DND-41 (cell line): Measurements from ENCODE around the gene OTOP3.

Experiments
- CTCF ChIP-seq: IDR thresholded peaks from 2 replicates; pipeline ENCODE4 v1.5.1; 2012; ENCODE audit warnings: borderline replicate concordance, low read length, moderate library complexity, mild to moderate bottlenecking; ENCODE audit not compliant: poor library complexity, severe bottlenecking; ENCODE audit errors: extremely low read depth
- EZH2 ChIP-seq: IDR thresholded peaks from 3 replicates; pipeline ENCODE4 v1.6.1; 2012; ENCODE audit warnings: borderline replicate concordance, low read depth, mild to moderate bottlenecking, moderate library complexity, low read length, inconsistent platforms; ENCODE audit not compliant: severe bottlenecking

- TF ChIP-seq CTCF (no peak), EZH2 (peak; percentile 59)
Observed at GRCh38 chr17:74972973-74973328, 37.3 kb downstream of the OTOP3 start.
